Central memory CD8-positive, alpha-beta T cell (primary cell): ENCODE measurements around the gene CEP85.
A peak's percentile ranks its signal among the peaks of the same experiment; 100 is the strongest.
"Not testable (repeated sequence)": the region's sequence is repeated elsewhere in the genome, so short reads cannot be mapped to it uniquely, and the experiment has no call there.

ENCODE experiments used
- ATAC-seq: fragments of 150-1000 bp; cut with Tn5 transposase; replicated peaks from 2 replicates; pipeline ENCODE4 v1.10.0; 2022; ENCODE audit warnings: mild to moderate bottlenecking, moderate FRiP score, moderate number of reproducible peaks; ENCODE audit not compliant: poor library complexity, severe bottlenecking; ENCODE audit errors: extremely low read depth
- DNase-seq, 2 donors: peaks; one replicate each; pipeline ENCODE4 v3.0.0; 2021; ENCODE audit warnings: low spot score in 2 of 2
- H3K27ac Mint-ChIP-seq: one replicate; pipeline ENCODE4 v1.8.0; 2022; ENCODE audit warnings: low read depth, mild to moderate bottlenecking, moderate library complexity, mixed read lengths
- H3K27me3 Mint-ChIP-seq: one replicate; pipeline ENCODE4 v1.8.0; 2022; ENCODE audit warnings: mixed read lengths
- H3K36me3 Mint-ChIP-seq: one replicate; pipeline ENCODE4 v1.8.0; 2022; ENCODE audit warnings: mild to moderate bottlenecking, moderate library complexity, mixed read lengths; ENCODE audit not compliant: insufficient read depth
- H3K4me1 Mint-ChIP-seq: one replicate; pipeline ENCODE4 v1.8.0; 2022; ENCODE audit warnings: mixed read lengths
- H3K4me3 Mint-ChIP-seq: one replicate; pipeline ENCODE4 v1.8.0; 2022; ENCODE audit warnings: mild to moderate bottlenecking, moderate library complexity, mixed read lengths
- H3K9me3 Mint-ChIP-seq: one replicate; pipeline ENCODE4 v1.8.0; 2022; ENCODE audit warnings: mixed read lengths

The CEP85 gene

DNA sequence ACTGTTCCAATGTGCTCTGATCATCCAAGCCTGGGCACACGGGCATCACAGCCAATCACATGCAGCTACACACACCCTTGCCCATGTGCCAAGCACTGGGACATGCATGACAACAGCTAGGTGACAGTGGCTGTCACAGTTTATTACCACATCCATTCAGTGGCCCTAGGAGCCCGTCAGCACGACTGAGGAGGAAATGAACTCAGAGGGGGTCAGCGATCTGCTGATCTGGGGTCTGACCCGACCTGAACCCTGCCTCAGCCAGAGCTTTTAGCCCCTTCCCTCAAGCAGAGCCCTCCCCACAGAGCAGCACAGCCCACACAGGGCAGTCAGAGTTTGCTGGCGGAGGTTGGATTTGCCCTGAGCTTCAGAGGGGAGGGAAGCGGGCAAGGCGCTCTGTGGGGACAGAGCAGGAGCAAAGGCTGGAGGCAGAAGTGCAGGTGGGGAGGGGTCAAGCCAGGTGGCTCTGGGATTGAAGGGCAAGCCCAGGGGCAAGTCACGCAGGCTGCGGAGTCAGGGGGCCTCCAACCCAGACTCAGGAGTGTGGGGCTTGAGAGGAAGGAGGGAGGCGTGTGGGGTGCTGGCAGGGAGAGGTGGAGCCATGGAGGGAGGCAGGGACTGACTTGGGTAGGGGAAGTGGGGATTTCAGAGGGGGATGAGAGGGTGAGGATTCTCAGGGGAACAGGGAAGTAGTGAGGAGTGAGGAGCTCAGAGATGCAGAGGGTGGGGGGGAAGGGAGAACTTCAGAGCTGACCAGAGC lies 56.3 kb downstream of the CEP85 start:
- Mint-ChIP-seq H3K27ac (peak overlapping the region; percentile 93), H3K4me1 (peaks cover 79% of the 10 kb centered on the region), H3K27me3 (no peaks in the 10 kb centered on the region), H3K9me3 (no peaks in the 10 kb centered on the region), H3K36me3 (peaks cover 6% of the 10 kb centered on the region), H3K4me3 (peak overlapping the region; percentile 71)
- DNase-seq (no peak), ATAC-seq (no peak)

- Mint-ChIP-seq H3K27ac (peak overlapping the region; percentile 93), H3K4me3 (peak overlapping the region; percentile 71), H3K36me3 (peaks cover 3% of the 10 kb centered on the region), H3K9me3 (no peaks in the 10 kb centered on the region), H3K4me1 (peaks cover 81% of the 10 kb centered on the region), H3K27me3 (no peaks in the 10 kb centered on the region)
- ATAC-seq: no peak
- DNase-seq: no peak
Observed at GRCh38 chr1:26290882-26291261, 56.9 kb downstream of the CEP85 start.

DNA sequence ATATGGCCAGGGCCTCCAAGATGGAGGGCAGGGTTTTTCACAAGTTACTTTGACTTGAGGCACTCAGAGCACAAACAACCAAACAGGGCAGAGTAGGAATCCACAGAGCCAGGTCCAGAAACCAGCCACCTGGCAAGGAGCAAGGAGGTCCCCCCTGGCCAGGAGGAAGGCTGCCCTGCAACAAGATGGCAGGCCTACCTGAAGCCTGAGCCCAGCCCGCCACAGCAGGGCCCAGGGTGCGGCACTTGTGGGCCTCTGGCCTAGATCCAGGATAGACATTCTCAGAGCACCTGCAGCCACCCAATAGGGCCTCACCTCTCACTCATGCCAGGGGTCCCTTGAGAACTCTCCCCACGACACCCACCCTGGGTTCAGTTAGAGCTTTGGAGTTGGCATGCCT lies 57.4 kb downstream of the CEP85 start:
- ATAC-seq (no peak), DNase-seq (no peak)
- Mint-ChIP-seq H3K36me3 (peaks cover 3% of the 10 kb centered on the region), H3K4me1 (peaks cover 82% of the 10 kb centered on the region), H3K9me3 (no peaks in the 10 kb centered on the region), H3K27ac (peak overlapping the region; percentile 85), H3K4me3 (peak overlapping the region; percentile 61), H3K27me3 (no peaks in the 10 kb centered on the region)

DNA sequence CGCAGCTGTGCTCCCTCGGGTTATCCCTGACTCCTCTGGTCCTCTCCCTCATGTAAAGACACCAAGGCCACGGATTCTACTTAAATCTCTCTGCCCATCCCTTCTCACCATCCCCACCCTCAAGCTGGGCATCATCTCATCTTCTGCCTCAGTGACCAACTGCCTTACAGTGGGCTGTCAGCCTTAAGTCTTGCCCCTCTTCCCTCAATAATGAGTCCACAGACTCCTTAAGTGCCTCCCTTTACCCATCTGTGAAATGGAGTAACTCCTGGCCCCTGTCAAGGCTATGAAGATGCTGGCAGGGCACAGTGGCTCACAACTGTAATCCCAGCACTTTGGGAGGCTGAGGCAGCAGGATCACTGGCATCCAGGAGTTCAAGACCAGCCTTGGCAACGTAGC lies 57.9 kb downstream of the CEP85 start:
- ATAC-seq (no peak), DNase-seq (no peak)
- peaks cover 3% of the 10 kb centered on the region for H3K36me3 Mint-ChIP-seq
- no peaks in the 10 kb centered on the region for H3K27me3 Mint-ChIP-seq
- peak overlapping the region; percentile 61 for H3K4me3 Mint-ChIP-seq
- peaks cover 80% of the 10 kb centered on the region for H3K4me1 Mint-ChIP-seq
- no peaks in the 10 kb centered on the region for H3K9me3 Mint-ChIP-seq
- H3K27ac Mint-ChIP-seq: peak overlapping the region; percentile 85

DNA sequence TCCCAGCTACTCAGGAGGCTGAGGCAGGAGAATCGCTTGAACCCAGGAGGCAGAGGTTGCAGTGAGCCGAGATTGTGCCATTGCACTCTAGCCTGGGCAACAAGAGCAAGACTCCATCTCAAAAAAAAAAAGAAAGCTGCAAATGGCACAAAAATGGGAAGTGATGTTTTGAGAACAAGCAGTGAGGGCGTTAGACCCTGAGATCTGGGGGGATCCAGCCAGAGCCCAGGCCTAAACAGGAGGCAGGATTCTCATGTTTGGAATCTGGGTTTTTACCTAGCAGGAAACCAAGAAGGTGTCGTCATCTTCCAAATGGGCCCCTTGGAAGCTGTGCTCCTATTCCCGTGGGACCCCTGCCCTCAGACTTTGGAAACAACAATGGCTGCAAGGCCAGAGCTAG lies 58.7 kb downstream of the CEP85 start:
- H3K36me3 Mint-ChIP-seq, H3K4me3 Mint-ChIP-seq, DNase-seq, H3K9me3 Mint-ChIP-seq, ATAC-seq, H3K27me3 Mint-ChIP-seq: not testable (repeated sequence)
- peaks cover 72% of the 10 kb centered on the region for H3K4me1 Mint-ChIP-seq
- H3K27ac Mint-ChIP-seq: peak overlapping the region; percentile 85

GRCh38 chr1:26293911-26294463 lies 60.0 kb downstream of the CEP85 start:
- Mint-ChIP-seq H3K4me1 (peaks cover 59% of the 10 kb centered on the region), H3K27ac (no peak overlapping the region), H3K36me3 (peaks cover 3% of the 10 kb centered on the region), H3K4me3 (no peak overlapping the region), H3K27me3 (no peaks in the 10 kb centered on the region), H3K9me3 (no peaks in the 10 kb centered on the region)
- no peak for ATAC-seq
- no peak for DNase-seq

DNA sequence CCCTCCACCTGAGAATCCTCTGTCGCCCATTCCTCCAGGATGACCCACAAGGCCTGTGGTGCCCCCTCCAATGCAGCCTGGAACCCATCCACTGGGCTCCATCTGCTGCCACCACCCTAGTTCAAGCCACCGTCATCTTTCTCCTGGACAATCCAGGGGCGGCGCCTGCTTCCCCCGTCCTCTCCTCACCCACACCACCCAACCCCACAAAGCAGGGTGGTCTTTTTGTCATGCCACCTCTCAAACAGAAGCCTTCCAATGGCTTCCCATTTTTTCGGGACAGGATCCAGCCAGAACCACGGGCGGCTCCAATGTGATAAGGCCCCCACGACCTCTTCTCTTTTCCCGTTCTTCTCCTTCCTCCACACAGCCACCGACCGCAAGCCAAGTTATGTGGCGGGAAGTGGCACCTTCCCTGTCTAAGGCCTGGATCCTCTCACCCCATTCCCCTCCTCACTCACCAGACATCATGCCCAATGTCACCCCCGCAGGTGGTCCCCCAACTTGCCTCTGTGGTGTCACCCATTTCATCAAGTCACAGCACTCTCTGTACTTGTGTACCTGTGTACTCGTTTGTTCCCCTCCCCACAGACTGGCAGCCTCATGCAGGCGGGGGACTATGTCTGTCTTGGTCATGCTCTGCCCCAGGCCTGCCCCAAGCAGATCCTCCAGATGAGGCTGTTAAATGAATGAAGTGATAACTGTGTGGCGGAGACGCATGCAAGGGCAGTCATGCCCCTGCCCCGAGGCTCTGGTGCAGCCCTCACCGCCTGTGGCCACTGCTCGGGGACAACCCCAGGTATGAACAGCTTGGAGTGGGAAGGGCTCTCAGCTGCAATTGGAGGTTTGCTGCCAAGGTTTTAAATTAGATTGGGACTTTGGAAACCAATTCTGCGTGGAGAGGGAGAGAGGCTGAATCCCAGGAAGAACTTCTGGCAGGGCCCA lies 61.5 kb downstream of the CEP85 start:
- ATAC-seq: no peak
- peak overlapping the region; percentile 36 for H3K27ac Mint-ChIP-seq
- DNase-seq: no peak
- no peak overlapping the region for H3K4me3 Mint-ChIP-seq
- H3K27me3 Mint-ChIP-seq: no peaks in the 10 kb centered on the region
- peaks cover under 1% of the 10 kb centered on the region for H3K36me3 Mint-ChIP-seq
- H3K9me3 Mint-ChIP-seq: no peaks in the 10 kb centered on the region
- peaks cover 55% of the 10 kb centered on the region for H3K4me1 Mint-ChIP-seq

GRCh38 chr1:26296340-26297056 lies 62.5 kb downstream of the CEP85 start:
- peak overlapping the region; percentile 21 for H3K27ac Mint-ChIP-seq
- H3K4me1 Mint-ChIP-seq: peaks cover 51% of the 10 kb centered on the region
- no peak for DNase-seq
- H3K27me3 Mint-ChIP-seq: no peaks in the 10 kb centered on the region
- no peak overlapping the region for H3K4me3 Mint-ChIP-seq
- H3K9me3 Mint-ChIP-seq: no peaks in the 10 kb centered on the region
- no peak for ATAC-seq
- no peaks in the 10 kb centered on the region for H3K36me3 Mint-ChIP-seq

- H3K36me3 Mint-ChIP-seq: no peaks in the 10 kb centered on the region
- H3K9me3 Mint-ChIP-seq: no peaks in the 10 kb centered on the region
- no peak overlapping the region for H3K4me3 Mint-ChIP-seq
- H3K4me1 Mint-ChIP-seq: peaks cover 44% of the 10 kb centered on the region
- H3K27ac Mint-ChIP-seq: peak overlapping the region; percentile 41
- no peaks in the 10 kb centered on the region for H3K27me3 Mint-ChIP-seq
- DNase-seq (no peak), ATAC-seq (no peak)
Observed at GRCh38 chr1:26297057-26297790, 63.2 kb downstream of the CEP85 start.

DNA sequence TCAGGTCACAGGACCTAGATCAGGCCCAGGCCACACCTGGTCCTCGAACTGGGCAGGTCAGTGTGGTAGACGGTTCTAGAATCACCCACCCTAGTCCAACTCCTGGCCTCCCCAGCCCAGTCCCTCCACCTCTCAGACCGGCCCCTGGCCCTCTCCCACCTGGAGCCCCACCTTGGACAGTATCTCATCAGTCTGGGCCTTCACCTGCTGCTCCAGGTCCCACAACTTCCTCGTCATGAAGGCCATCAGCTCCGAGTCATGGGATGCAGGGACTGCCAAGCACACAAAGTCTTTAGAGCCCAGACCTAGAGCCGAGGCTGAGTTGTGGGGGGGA lies 63.8 kb downstream of the CEP85 start:
- H3K4me3 Mint-ChIP-seq: no peak overlapping the region
- DNase-seq: no peak

GRCh38 chr1:26300578-26301275 lies 66.7 kb downstream of the CEP85 start:
- Mint-ChIP-seq H3K4me1 (peaks cover 27% of the 10 kb centered on the region), H3K36me3 (peaks cover 1% of the 10 kb centered on the region), H3K27me3 (no peaks in the 10 kb centered on the region), H3K4me3 (no peak overlapping the region), H3K9me3 (no peaks in the 10 kb centered on the region), H3K27ac (no peak overlapping the region)
- no peak for ATAC-seq
- DNase-seq: no peak

More for the DNA sequence above, 63.8 kb downstream of the CEP85 start:
- H3K9me3 Mint-ChIP-seq: no peaks in the 10 kb centered on the region
- H3K36me3 Mint-ChIP-seq: peaks cover 1% of the 10 kb centered on the region
- no peaks in the 10 kb centered on the region for H3K27me3 Mint-ChIP-seq
- peak overlapping the region; percentile 41 for H3K27ac Mint-ChIP-seq
- peaks cover 40% of the 10 kb centered on the region for H3K4me1 Mint-ChIP-seq
- ATAC-seq: no peak
